ENCODE measurements around the gene P3H1.

The P3H1 gene

GRCh38 chr1:42744148-42744413 lies 22.7 kb downstream of the P3H1 start:
- DNase-seq (ENCODE audit: low read depth), result no peak

- DNase-seq (ENCODE audit: low read depth), result no peak
These were observed 23.3 kb downstream of the P3H1 start for GRCh38 chr1:42743317-42744147.

GRCh38 chr1:42742617-42743316 lies 24.1 kb downstream of the P3H1 start:
- DNase-seq (ENCODE audit: low read depth), result no peak

GRCh38 chr1:42742141-42742540 lies 24.7 kb downstream of the P3H1 start:
- no peak for DNase-seq (ENCODE audit: low read depth)

- DNase-seq (ENCODE audit: low read depth), result no peak
These were observed 25.1 kb downstream of the P3H1 start for GRCh38 chr1:42741706-42742105.

- no peak for DNase-seq (ENCODE audit: low read depth)
These were observed 25.8 kb downstream of the P3H1 start for GRCh38 chr1:42740851-42741580.

GRCh38 chr1:42739753-42740700 lies 26.8 kb downstream of the P3H1 start, which contains the start of gene CLDN19:
CLDN19 (minus strand) TSS chr1:42740236; CDS start chr1:42740063, 173 bp downstream.
- no peak for DNase-seq (ENCODE audit: low read depth)

- DNase-seq (ENCODE audit: low read depth), result no peak
These were observed 28.1 kb downstream of the P3H1 start for GRCh38 chr1:42738678-42739226.

GRCh38 chr1:42737986-42738677 lies 28.7 kb downstream of the P3H1 start:
- no peak for DNase-seq (ENCODE audit: low read depth)

GRCh38 chr1:42737257-42737656 lies 29.6 kb downstream of the P3H1 start:
- no peak for DNase-seq (ENCODE audit: low read depth)

- no peak for DNase-seq (ENCODE audit: low read depth)
These were observed 30.1 kb downstream of the P3H1 start for GRCh38 chr1:42736571-42737200.

GRCh38 chr1:42736152-42736551 lies 30.7 kb downstream of the P3H1 start:
- no peak for DNase-seq (ENCODE audit: low read depth)

GRCh38 chr1:42735477-42736105 lies 31.2 kb downstream of the P3H1 start:
- no peak for DNase-seq (ENCODE audit: low read depth)

GRCh38 chr1:42735056-42735455 lies 31.8 kb downstream of the P3H1 start:
- DNase-seq (ENCODE audit: low read depth), result no peak

GRCh38 chr1:42734201-42735035 lies 32.4 kb downstream of the P3H1 start:
- no peak for DNase-seq (ENCODE audit: low read depth)

- no peak for DNase-seq (ENCODE audit: low read depth)
These were observed 33.2 kb downstream of the P3H1 start for GRCh38 chr1:42733415-42734200.

- DNase-seq (ENCODE audit: low read depth), result no peak
These were observed 34.6 kb downstream of the P3H1 start for GRCh38 chr1:42732126-42732680.

GRCh38 chr1:42731585-42731984 lies 35.2 kb downstream of the P3H1 start:
- no peak for DNase-seq (ENCODE audit: low read depth)
